Measurements from ENCODE around the gene FAM174A.
A peak's percentile ranks its signal among the peaks of the same experiment; 100 is the strongest.

Gene FAM174A

GRCh38 chr5:100614308-100614707, 79.1 kb downstream of the FAM174A start:
- no peaks in the 10 kb centered on the region for H3K9me3 ChIP-seq (ENCODE audit: low read depth, low read length)
- H3K4me3 ChIP-seq, result no peak overlapping the region
- no peak overlapping the region for H3K9ac ChIP-seq (ENCODE audit: insufficient read length)
- H3K36me3 ChIP-seq (ENCODE audit: insufficient read depth, low read length), result no peaks in the 10 kb centered on the region
- TF ChIP-seq POLR2AphosphoS5 (IDR thresholded peaks at IDR 0.05; ENCODE audit: borderline replicate concordance, low read depth, low read length) (no peak), FOXP2 (optimal IDR thresholded peaks at IDR 0.05; ENCODE audit: control extremely low read depth, extremely low read length, insufficient read depth) (no peak), EZH2 (IDR thresholded peaks at IDR 0.05) (no peak)
- no peak overlapping the region for H3K27ac ChIP-seq
- no peak for DNase-seq (ENCODE audit: low read depth, low spot score)

- no peak for DNase-seq (ENCODE audit: low read depth, low spot score)
- no peaks in the 10 kb centered on the region for H3K36me3 ChIP-seq (ENCODE audit: insufficient read depth, low read length)
- H3K9me3 ChIP-seq (ENCODE audit: low read depth, low read length), result no peaks in the 10 kb centered on the region
- no peak for TF ChIP-seq EZH2 (IDR thresholded peaks at IDR 0.05)
- no peak for TF ChIP-seq POLR2AphosphoS5 (IDR thresholded peaks at IDR 0.05; ENCODE audit: borderline replicate concordance, low read depth, low read length)
- TF ChIP-seq FOXP2 (optimal IDR thresholded peaks at IDR 0.05; ENCODE audit: control extremely low read depth, extremely low read length, insufficient read depth), result no peak
- H3K4me3 ChIP-seq, result no peak overlapping the region
- H3K27ac ChIP-seq, result no peak overlapping the region
- H3K9ac ChIP-seq (ENCODE audit: insufficient read length), result no peak overlapping the region
Observed at GRCh38 chr5:100615362-100615761, 80.2 kb downstream of the FAM174A start.

- DNase-seq (ENCODE audit: low read depth, low spot score), result no peak
- TF ChIP-seq POLR2AphosphoS5 (IDR thresholded peaks at IDR 0.05; ENCODE audit: borderline replicate concordance, low read depth, low read length), result no peak
- TF ChIP-seq FOXP2 (optimal IDR thresholded peaks at IDR 0.05; ENCODE audit: control extremely low read depth, extremely low read length, insufficient read depth), result no peak
- TF ChIP-seq EZH2 (IDR thresholded peaks at IDR 0.05), result no peak
- Histone ChIP-seq H3K27ac (no peak overlapping the region), H3K36me3 (ENCODE audit: insufficient read depth, low read length) (no peaks in the 10 kb centered on the region), H3K9ac (ENCODE audit: insufficient read length) (no peak overlapping the region), H3K4me3 (no peak overlapping the region), H3K9me3 (ENCODE audit: low read depth, low read length) (no peaks in the 10 kb centered on the region)
Observed at GRCh38 chr5:100616291-100616690, 81.1 kb downstream of the FAM174A start.

GRCh38 chr5:100616981-100617380, 81.8 kb downstream of the FAM174A start:
- Histone ChIP-seq H3K4me3 (no peak overlapping the region), H3K9ac (ENCODE audit: insufficient read length) (no peak overlapping the region), H3K27ac (no peak overlapping the region), H3K9me3 (ENCODE audit: low read depth, low read length) (no peaks in the 10 kb centered on the region), H3K36me3 (ENCODE audit: insufficient read depth, low read length) (no peaks in the 10 kb centered on the region)
- TF ChIP-seq FOXP2 (optimal IDR thresholded peaks at IDR 0.05; ENCODE audit: control extremely low read depth, extremely low read length, insufficient read depth) (no peak), POLR2AphosphoS5 (IDR thresholded peaks at IDR 0.05; ENCODE audit: borderline replicate concordance, low read depth, low read length) (no peak), EZH2 (IDR thresholded peaks at IDR 0.05) (no peak)
- no peak for DNase-seq (ENCODE audit: low read depth, low spot score)

- Histone ChIP-seq H3K9ac (ENCODE audit: insufficient read length) (no peak overlapping the region), H3K27ac (no peak overlapping the region), H3K36me3 (ENCODE audit: insufficient read depth, low read length) (no peaks in the 10 kb centered on the region), H3K9me3 (ENCODE audit: low read depth, low read length) (no peaks in the 10 kb centered on the region), H3K4me3 (no peak overlapping the region)
- TF ChIP-seq EZH2 (IDR thresholded peaks at IDR 0.05), result no peak
- TF ChIP-seq FOXP2 (optimal IDR thresholded peaks at IDR 0.05; ENCODE audit: control extremely low read depth, extremely low read length, insufficient read depth), result no peak
- TF ChIP-seq POLR2AphosphoS5 (IDR thresholded peaks at IDR 0.05; ENCODE audit: borderline replicate concordance, low read depth, low read length), result no peak
- peak; percentile 16 for DNase-seq (ENCODE audit: low read depth, low spot score)
Observed at GRCh38 chr5:100623719-100624118, 88.5 kb downstream of the FAM174A start.

GRCh38 chr5:100634937-100635534, 99.9 kb downstream of the FAM174A start:
- no peak overlapping the region for H3K27ac ChIP-seq
- no peaks in the 10 kb centered on the region for H3K36me3 ChIP-seq (ENCODE audit: insufficient read depth, low read length)
- TF ChIP-seq EZH2 (IDR thresholded peaks at IDR 0.05) (no peak), FOXP2 (optimal IDR thresholded peaks at IDR 0.05; ENCODE audit: control extremely low read depth, extremely low read length, insufficient read depth) (no peak), POLR2AphosphoS5 (IDR thresholded peaks at IDR 0.05; ENCODE audit: borderline replicate concordance, low read depth, low read length) (no peak)
- no peak overlapping the region for H3K4me3 ChIP-seq
- no peaks in the 10 kb centered on the region for H3K9me3 ChIP-seq (ENCODE audit: low read depth, low read length)
- no peak for DNase-seq (ENCODE audit: low read depth, low spot score)
- H3K9ac ChIP-seq (ENCODE audit: insufficient read length), result no peak overlapping the region

All from SK-N-MC (cell line).